ENCODE measurements around the gene ABLIM2. TPM values are rescaled to one million over a fixed set of nuclear protein-coding genes. Genes with fewer than 3 reads are reported as not detected.

Gene ABLIM2
- total and polyA plus RNA-seq, 2 of the 8 experiments (the other 6 are each of a cell fraction or from before 2014, with no cell fraction given): 2.8 to 3.0 TPM

GRCh38 chr4:8113611-8114377 lies 44.8 kb downstream of the ABLIM2 start:
- FAIRE-seq (no peak), DNase-seq (ENCODE audit: low read depth in 1 of 2, low spot score in 2 of 2) (no peak)
- no peaks in the 10 kb centered on the region for H3K36me3 ChIP-seq (ENCODE audit: control insufficient read depth in 2 of 4, insufficient read depth in 4 of 4, low read length in 3 of 4)
- H2AFZ ChIP-seq (ENCODE audit: low read length): no peak overlapping the region
- H4K8ac ChIP-seq (ENCODE audit: extremely low read depth, insufficient read depth, low read length): no peak overlapping the region
- H4K5ac ChIP-seq (ENCODE audit: insufficient read length, low read depth, low read length): no peak overlapping the region
- CTCF ChIA-PET (ENCODE audit: partially characterized antibody): interaction anchor here (0.8 to 2.0 kb wide), 11 partner anchors 17 to 311 kb away, joined by 3 to 5 read pairs (median 4); no protein-coding TSS in a partner anchor
- H3K18ac ChIP-seq (ENCODE audit: extremely low read depth, low read length): no peak overlapping the region
- 87% methylated on average over 15 of the region's 15 CpGs; no CpG with 5 or more reads in 1 of the 2 experiments for WGBS, 2 experiments (ENCODE audit: extremely low coverage in 1 of 2, insufficient coverage in 1 of 2, insufficient read length in 1 of 2, insufficient replicate concordance in 2 of 2, low coverage in 1 of 2, low lambda C conversion rate in 2 of 2, missing lambda C conversion rate in 1 of 2)
- H4K91ac ChIP-seq (replicated peaks; ENCODE audit: insufficient read length, low read length): peak overlapping the region; percentile 58
- H2BK120ac ChIP-seq (replicated peaks; ENCODE audit: low read depth, low read length): no peak overlapping the region
- H2AK5ac ChIP-seq (ENCODE audit: low read depth, low read length): peak overlapping the region; percentile 66
- H3K9ac ChIP-seq (replicated peaks in 1 of 4; ENCODE audit: extremely low read depth in 1 of 4, low read depth in 3 of 4, low read length in 3 of 4): no peak overlapping the region
- H2BK5ac ChIP-seq (ENCODE audit: low read depth, low read length): no peak overlapping the region
- H3K9me3 ChIP-seq (ENCODE audit: insufficient read depth in 2 of 2, low read depth in 1 of 2, low read length in 1 of 2): no peaks in the 10 kb centered on the region
- H3K4me1 ChIP-seq (replicated peaks in 1 of 4; ENCODE audit: control insufficient read depth in 3 of 4, insufficient read depth in 4 of 4, low read length in 3 of 4): peaks cover 12 to 32% (median 16%) of the 10 kb centered on the region in 4 experiments
- no peaks in the 10 kb centered on the region for H3K27me3 ChIP-seq (replicated peaks in 1 of 4; ENCODE audit: control insufficient read depth in 3 of 4, extremely low read depth in 1 of 4, insufficient read depth in 3 of 4, low read length in 3 of 4)
- H2BK12ac ChIP-seq (ENCODE audit: low read depth, low read length): peak overlapping the region; percentile 60; the same call in 1 of the 2 replicates
- H3K4me2 ChIP-seq (ENCODE audit: insufficient read depth in 1 of 2, low read depth in 2 of 2, low read length in 2 of 2): no peak overlapping the region
- H4K20me1 ChIP-seq (replicated peaks in 1 of 2; ENCODE audit: control insufficient read depth in 1 of 2, insufficient read depth in 2 of 2, low read length in 2 of 2): no peaks in the 10 kb centered on the region
- no peak overlapping the region for H3K14ac ChIP-seq (ENCODE audit: insufficient read length)
- no peaks in the 10 kb centered on the region for H3K79me2 ChIP-seq (ENCODE audit: control insufficient read depth in 1 of 2, insufficient read depth in 2 of 2, low read length in 2 of 2)
- no peak overlapping the region for H3K23ac ChIP-seq (ENCODE audit: insufficient read length)
- no peaks in the 10 kb centered on the region for H3K23me2 ChIP-seq (ENCODE audit: low read depth, low read length)
- peak overlapping the region; percentile 99; the same call in 1 of the 2 replicates for H2BK15ac ChIP-seq (ENCODE audit: low read length)
- no peak overlapping the region for H3K4ac ChIP-seq (replicated peaks; ENCODE audit: insufficient read length, low read depth, low read length)
- no peaks in the 10 kb centered on the region for H3K79me1 ChIP-seq (ENCODE audit: low read depth, low read length)
- POLR2A ChIA-PET (ENCODE audit: partially characterized antibody): interaction anchor here (0.9 kb wide), 1 partner anchor 13 kb away, joined by 3 read pairs; no protein-coding TSS in a partner anchor
- no peak overlapping the region for H3K4me3 ChIP-seq (ENCODE audit: extremely low read depth in 1 of 4, insufficient read depth in 2 of 4, low read depth in 3 of 4, low read length in 4 of 4)
- H3K27ac ChIP-seq (ENCODE audit: low read depth, low read length): no peak overlapping the region
- H2BK20ac ChIP-seq (ENCODE audit: low read length): no peak overlapping the region
- H3K56ac ChIP-seq (replicated peaks; ENCODE audit: insufficient read length, low read depth, low read length): no peak overlapping the region
- TF ChIP-seq CTBP2 (IDR thresholded peaks at IDR 0.05; ENCODE audit: borderline replicate concordance, insufficient read depth, insufficient read length, low read length): no peak
- no peak for TF ChIP-seq NANOG (IDR thresholded peaks at IDR 0.05; ENCODE audit: insufficient read depth, low read depth, low read length, poor library complexity, severe bottlenecking)
- TF ChIP-seq RNF2 (IDR thresholded peaks at IDR 0.05; ENCODE audit: borderline replicate concordance, low read depth, low read length, missing control alignments, poor library complexity, severe bottlenecking): no peak
- TF ChIP-seq TEAD4 (IDR thresholded peaks at IDR 0.05; ENCODE audit: low read depth, low read length): no peak
- no peak for TF ChIP-seq ZNF274 (IDR thresholded peaks at IDR 0.05; ENCODE audit: borderline replicate concordance, extremely low read depth, low read length)
- no peak for TF ChIP-seq SRF (IDR thresholded peaks at IDR 0.05; ENCODE audit: low read depth, low read length)
- TF ChIP-seq RXRA (IDR thresholded peaks at IDR 0.05; ENCODE audit: insufficient read depth, low read depth, low read length): no peak
- no peak for TF ChIP-seq KDM1A (IDR thresholded peaks at IDR 0.05; ENCODE audit: borderline replicate concordance, low read length)
- no peak for TF ChIP-seq CEBPB (IDR thresholded peaks at IDR 0.05; ENCODE audit: low read depth, low read length)
- TF ChIP-seq SP4 (IDR thresholded peaks at IDR 0.05; ENCODE audit: low read length): no peak
- no peak for TF ChIP-seq SIX5 (IDR thresholded peaks at IDR 0.05; ENCODE audit: low read depth, low read length)
- no peak for TF ChIP-seq CREB1 (IDR thresholded peaks at IDR 0.05)

Data from H1 (cell line).